SW 1271 (cell line): ENCODE data around the gene PBLD.
A peak's percentile ranks its signal among the peaks of the same experiment; 100 is the strongest.
"Not testable (repeated sequence)": the region's sequence is repeated elsewhere in the genome, so short reads cannot be mapped to it uniquely, and the experiment has no call there.

Experiments used
- DNase-seq, 2 experiments: peaks; one replicate each; lab custom pipeline; 2025; lab: John Stamatoyannopoulos, UW

PBLD gene

GRCh38 chr10:68330852-68331454, 1.8 kb downstream of the PBLD start:
- no peak for DNase-seq

- DNase-seq = no peak
Measured at GRCh38 chr10:68329506-68329861, 3.2 kb downstream of the PBLD start.

GRCh38 chr10:68327889-68328786, 4.6 kb downstream of the PBLD start:
- peak in 1 of 2 experiments; percentile 54 for DNase-seq

- DNase-seq = not testable (repeated sequence)
Measured at GRCh38 chr10:68324396-68324795, 8.3 kb downstream of the PBLD start.

GRCh38 chr10:68318331-68319059, 14.2 kb downstream of the PBLD start:
- no peak for DNase-seq

- DNase-seq = no peak
Measured at GRCh38 chr10:68315582-68315981, 17.1 kb downstream of the PBLD start.

- DNase-seq = not testable (repeated sequence)
Measured at GRCh38 chr10:68314930-68315329, 17.8 kb downstream of the PBLD start.

GRCh38 chr10:68310531-68310930, 22.2 kb downstream of the PBLD start:
- DNase-seq = no peak

- DNase-seq = no peak
Measured at GRCh38 chr10:68305854-68306253, 26.9 kb downstream of the PBLD start.

- DNase-seq = no peak
Measured at GRCh38 chr10:68303849-68304412, 28.8 kb downstream of the PBLD start.

GRCh38 chr10:68302871-68303270, 29.9 kb downstream of the PBLD start:
- no peak for DNase-seq

GRCh38 chr10:68302503-68302823, 30.3 kb downstream of the PBLD start:
- DNase-seq = no peak

- DNase-seq = peak; percentile 8 to 55
Measured at GRCh38 chr10:68301790-68302502, 30.8 kb downstream of the PBLD start.

- DNase-seq = no peak
Measured at GRCh38 chr10:68301301-68301700, 31.4 kb downstream of the PBLD start.

- DNase-seq = no peak
Measured at GRCh38 chr10:68296843-68297663, 35.7 kb downstream of the PBLD start.

- no peak for DNase-seq
Measured at GRCh38 chr10:68290736-68291135, 42.0 kb downstream of the PBLD start.

- no peak for DNase-seq
Measured at GRCh38 chr10:68288717-68289116, 44.0 kb downstream of the PBLD start.

- no peak for DNase-seq
Measured at GRCh38 chr10:68284062-68285001, 48.4 kb downstream of the PBLD start.

GRCh38 chr10:68280758-68281157, 52.0 kb downstream of the PBLD start:
- DNase-seq = no peak
